HepG2 (cell line): ENCODE data around the gene SLC35A1. TPM values are rescaled to one million over a fixed set of nuclear protein-coding genes. Genes with fewer than 3 reads are reported as not detected.

ENCODE experiments used
- CENPT ChIP-seq: sonication (generic); formaldehyde crosslinking; IDR thresholded peaks from 2 replicates; pipeline ENCODE4 v1.8.0; 2022; ENCODE audit warnings: low read depth, mild to moderate bottlenecking, moderate library complexity, missing genetic modification reagents
- DNMT1 ChIP-seq: sonication (generic); formaldehyde crosslinking; IDR thresholded peaks from 2 replicates; pipeline ENCODE4 v1.5.1; 2020; ENCODE audit warnings: mild to moderate bottlenecking, missing genetic modification reagents
- FOXM1 ChIP-seq: sonication (generic); formaldehyde crosslinking; IDR thresholded peaks from 2 replicates; pipeline ENCODE4 v1.5.0; 2020; ENCODE audit warnings: missing genetic modification reagents
- GABPB1 ChIP-seq: IDR thresholded peaks from 2 replicates; pipeline ENCODE4 v1.6.1; 2016; ENCODE audit warnings: mild to moderate bottlenecking, missing genetic modification reagents, moderate library complexity, missing compliant biosample characterization
- HNF4G ChIP-seq, 2 experiments: sonication (generic) in 1 of 2; formaldehyde crosslinking in 1 of 2; IDR thresholded peaks; 2 replicates each; pipeline versions ENCODE4 v1.4.0 to v1.6.1; 2011 to 2020; ENCODE audit warnings: borderline replicate concordance in 2 of 2, low read depth in 2 of 2, mild to moderate bottlenecking in 2 of 2, low read length in 1 of 2, missing genetic modification reagents in 1 of 2, moderate library complexity in 1 of 2
- ISL2 ChIP-seq: sonication (generic); formaldehyde crosslinking; IDR thresholded peaks from 2 replicates; pipeline ENCODE4 v1.5.0; 2020; ENCODE audit warnings: missing genetic modification reagents
- KDM6A ChIP-seq: IDR thresholded peaks from 2 replicates; pipeline ENCODE4 v1.6.1; 2016; ENCODE audit warnings: low read depth
- MAFK ChIP-seq, 2 experiments: IDR thresholded peaks in 1 of 2; conservative IDR thresholded peaks in 1 of 2; 2 replicates each; pipeline ENCODE4 v1.6.1; 2011; ENCODE audit warnings: improper control_type of control experiment in 2 of 2, low read length in 2 of 2
- NKX3-1 ChIP-seq: sonication (generic); formaldehyde crosslinking; IDR thresholded peaks from 2 replicates; pipeline ENCODE4 v1.5.0; 2020; ENCODE audit warnings: missing genetic modification reagents
- NONO ChIP-seq, 2 experiments: fragments of 450-650 bp in 1 of 2; sonication (generic) in 1 of 2; formaldehyde crosslinking in 1 of 2; IDR thresholded peaks in 1 of 2; conservative IDR thresholded peaks in 1 of 2; 2 replicates each; pipeline versions ENCODE4 v1.6.1 to v1.8.0; 2017 to 2022; ENCODE audit warnings: mild to moderate bottlenecking in 1 of 2, missing genetic modification reagents in 1 of 2, moderate library complexity in 1 of 2
- SYNCRIP ChIP-seq: fragments of 200-400 bp; formaldehyde crosslinking; IDR thresholded peaks from 2 replicates; pipeline ENCODE4 v1.6.1; 2018; ENCODE audit warnings: mild to moderate bottlenecking, low read depth, low read length; ENCODE audit not compliant: insufficient read depth
- XRCC5 ChIP-seq: fragments of 200-400 bp; formaldehyde crosslinking; optimal IDR thresholded peaks from 2 replicates; pipeline ENCODE3; 2017; ENCODE audit warnings: mild to moderate bottlenecking, low read length
- ZBTB42 ChIP-seq: sonication (generic); formaldehyde crosslinking; IDR thresholded peaks from 2 replicates; pipeline ENCODE4 v1.5.0; 2020; ENCODE audit warnings: mild to moderate bottlenecking, missing genetic modification reagents
- ZBTB7B ChIP-seq: sonication (generic); formaldehyde crosslinking; IDR thresholded peaks from 2 replicates; pipeline ENCODE4 v1.4.0; 2020; ENCODE audit warnings: missing genetic modification reagents
- ZFP62 ChIP-seq: sonication (generic); formaldehyde crosslinking; IDR thresholded peaks from 2 replicates; pipeline ENCODE4 v1.4.0; 2020; ENCODE audit warnings: missing genetic modification reagents
- ZMYM4 ChIP-seq: sonication (generic); formaldehyde crosslinking; IDR thresholded peaks from 2 replicates; pipeline ENCODE4 v1.8.1; 2023; ENCODE audit warnings: mild to moderate bottlenecking, missing genetic modification reagents
- ZNF138 ChIP-seq: sonication (generic); formaldehyde crosslinking; IDR thresholded peaks from 2 replicates; pipeline ENCODE4 v1.5.0; 2020; ENCODE audit warnings: mild to moderate bottlenecking, low read depth, missing genetic modification reagents
- ZNF343 ChIP-seq: sonication (generic); formaldehyde crosslinking; IDR thresholded peaks from 2 replicates; pipeline ENCODE4 v1.4.0; 2020; ENCODE audit warnings: mild to moderate bottlenecking, missing genetic modification reagents
- ZNF879 ChIP-seq: sonication (generic); formaldehyde crosslinking; IDR thresholded peaks from 2 replicates; pipeline ENCODE4 v1.8.1; 2023; ENCODE audit warnings: missing genetic modification reagents
- polyA plus RNA-seq, 8 experiments: library from polyadenylated mRNA; depleted of rRNA in 3 of 8; stranded (reverse) in 7 of 8; unstranded in 1 of 8; fragments of >200 nt; fragmentation: Illumina TruSeq in 4 of 8; extraction: Trizol in 4 of 8; gene quantifications; 2 replicates each; pipeline versions ENCODE4 v1.2.1 to v1.2.3, GENCODE V29; 2011 to 2016; ENCODE audit warnings: low read depth in 4 of 8, missing spikeins in 1 of 8, mixed read lengths in 1 of 8; ENCODE audit not compliant: insufficient read depth in 1 of 8
- total RNA-seq, 5 experiments: library from RNA; depleted of rRNA; stranded (reverse); fragments of >200 nt; fragmentation: Illumina TruSeq; extraction: Trizol; gene quantifications; 2 replicates each; pipeline ENCODE4 v1.2.3, GENCODE V29; 2016; ENCODE audit warnings: low read depth in 1 of 5
- TF ChIP-seq, protein P1 (sequence below): sonication (generic); formaldehyde crosslinking; IDR thresholded peaks from 2 replicates; pipeline ENCODE4 v1.8.0; 2022; ENCODE audit warnings: mild to moderate bottlenecking, missing genetic modification reagents, moderate library complexity
- TF ChIP-seq, protein P2 (sequence below): IDR thresholded peaks from 2 replicates; pipeline ENCODE4 v1.6.1; 2016
- TF ChIP-seq, protein P3 (sequence below): IDR thresholded peaks from 2 replicates; pipeline ENCODE4 v1.6.1; 2016; ENCODE audit warnings: control low read depth
- TF ChIP-seq, protein P4 (sequence below): IDR thresholded peaks from 2 replicates; pipeline ENCODE4 v1.6.1; 2012; ENCODE audit warnings: low read depth, low read length, improper control_type of control experiment
- TF ChIP-seq, protein P5 (sequence below): sonication (generic); formaldehyde crosslinking; IDR thresholded peaks from 2 replicates; pipeline ENCODE4 v1.5.0; 2020; ENCODE audit warnings: missing genetic modification reagents

The SLC35A1 gene
- total and polyA plus RNA-seq, 2 of the 13 experiments (the other 11 are each of a cell fraction or from before 2014, with no cell fraction given): 24.8 to 25.1 TPM

DNA sequence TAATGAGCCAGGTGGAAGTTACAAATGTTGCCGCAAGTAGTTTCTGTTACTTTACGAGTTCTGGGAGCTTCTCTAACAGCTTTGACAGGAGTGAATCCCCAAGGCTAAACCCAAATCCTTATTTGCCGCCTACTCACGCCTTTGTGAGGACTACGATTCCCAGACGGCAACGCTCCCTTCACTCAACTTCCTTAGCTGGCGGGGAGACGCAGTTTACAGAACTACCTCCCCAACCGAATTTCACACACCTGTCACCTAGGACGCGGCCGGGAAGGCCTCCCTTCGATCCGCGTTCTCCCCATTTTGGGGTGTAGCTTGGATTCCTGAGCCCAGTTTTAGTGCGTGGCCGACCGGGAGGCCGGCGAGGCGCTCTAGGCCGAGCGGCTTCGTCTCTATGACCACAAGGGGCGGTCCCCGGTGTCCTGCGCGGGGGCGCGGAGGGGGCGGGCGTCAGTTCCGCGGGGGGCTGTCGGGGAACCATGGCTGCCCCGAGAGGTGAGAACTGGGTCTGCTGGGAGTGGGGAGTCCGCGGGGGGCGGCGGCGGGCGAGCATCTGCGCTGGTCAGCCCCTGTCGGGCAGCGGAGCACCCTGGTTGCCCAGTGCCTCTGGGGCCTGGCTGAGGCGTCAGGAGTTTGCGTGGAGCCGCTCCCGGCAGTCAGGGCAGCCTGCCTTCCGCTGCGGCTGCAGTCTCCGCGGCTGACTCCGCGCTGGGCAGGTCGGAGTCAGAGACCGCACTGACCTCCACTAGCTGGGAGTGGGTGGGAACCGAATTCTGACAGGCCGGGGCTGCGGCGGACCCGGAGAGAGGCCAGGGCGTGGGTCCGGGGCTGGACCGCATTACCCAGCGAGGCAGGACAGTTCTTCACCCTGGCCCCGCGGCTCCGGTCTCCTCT lies at the start of gene SLC35A1 (continued):
- TF ChIP-seq ZMYM4 (peak; percentile 83; the same call in 1 of the 2 replicates), HNF4G (IDR thresholded peaks at IDR 0.05; ENCODE audit: borderline replicate concordance, low read depth, low read length) (no peak), HNF4G (CRISPR knock-in tag; IDR thresholded peaks at IDR 0.05; ENCODE audit: borderline replicate concordance, low read depth) (0 out of 2 replicates have a peak, but pooled peaks have one; percentile 35), ZBTB7B (peak; percentile 79), ZBTB42 (peak; percentile 8; the same call in 1 of the 2 replicates), SYNCRIP (no peak), MAFK (conservative IDR thresholded peaks at IDR 0.05 in 1 of 2, IDR thresholded peaks at IDR 0.05 in 1 of 2; ENCODE audit: low read length in 2 of 2) (no peak), GABPB1 (CRISPR knock-in tag) (peak; percentile 97), NONO (IDR thresholded peaks at IDR 0.05) (no peak), NONO (CRISPR knock-in tag; conservative IDR thresholded peaks at IDR 0.05) (peak; percentile 71), NKX3-1 (CRISPR knock-in tag) (no peak), FOXM1 (CRISPR knock-in tag) (no peak), ZNF879 (CRISPR knock-in tag) (no peak), KDM6A (CRISPR knock-in tag) (no peak), XRCC5 (no peak), ZNF138 (0 out of 2 replicates have a peak, but pooled peaks have one; percentile 61), CENPT (CRISPR knock-in tag) (peak; percentile 75; the same call in 1 of the 2 replicates), ZFP62 (CRISPR knock-in tag) (no peak), ISL2 (CRISPR knock-in tag) (peak; percentile 51), DNMT1 (CRISPR knock-in tag) (no peak), ZNF343 (CRISPR knock-in tag) (no peak)
- TF ChIP-seq, protein P1, sequence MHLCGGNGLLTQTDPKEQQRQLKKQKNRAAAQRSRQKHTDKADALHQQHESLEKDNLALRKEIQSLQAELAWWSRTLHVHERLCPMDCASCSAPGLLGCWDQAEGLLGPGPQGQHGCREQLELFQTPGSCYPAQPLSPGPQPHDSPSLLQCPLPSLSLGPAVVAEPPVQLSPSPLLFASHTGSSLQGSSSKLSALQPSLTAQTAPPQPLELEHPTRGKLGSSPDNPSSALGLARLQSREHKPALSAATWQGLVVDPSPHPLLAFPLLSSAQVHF (CRISPR knock-in tag): no peak
- TF ChIP-seq, protein P2, sequence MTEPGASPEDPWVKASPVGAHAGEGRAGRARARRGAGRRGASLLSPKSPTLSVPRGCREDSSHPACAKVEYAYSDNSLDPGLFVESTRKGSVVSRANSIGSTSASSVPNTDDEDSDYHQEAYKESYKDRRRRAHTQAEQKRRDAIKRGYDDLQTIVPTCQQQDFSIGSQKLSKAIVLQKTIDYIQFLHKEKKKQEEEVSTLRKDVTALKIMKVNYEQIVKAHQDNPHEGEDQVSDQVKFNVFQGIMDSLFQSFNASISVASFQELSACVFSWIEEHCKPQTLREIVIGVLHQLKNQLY (CRISPR knock-in tag): no peak; the same call in 1 of the 2 replicates
- TF ChIP-seq, protein P3, sequence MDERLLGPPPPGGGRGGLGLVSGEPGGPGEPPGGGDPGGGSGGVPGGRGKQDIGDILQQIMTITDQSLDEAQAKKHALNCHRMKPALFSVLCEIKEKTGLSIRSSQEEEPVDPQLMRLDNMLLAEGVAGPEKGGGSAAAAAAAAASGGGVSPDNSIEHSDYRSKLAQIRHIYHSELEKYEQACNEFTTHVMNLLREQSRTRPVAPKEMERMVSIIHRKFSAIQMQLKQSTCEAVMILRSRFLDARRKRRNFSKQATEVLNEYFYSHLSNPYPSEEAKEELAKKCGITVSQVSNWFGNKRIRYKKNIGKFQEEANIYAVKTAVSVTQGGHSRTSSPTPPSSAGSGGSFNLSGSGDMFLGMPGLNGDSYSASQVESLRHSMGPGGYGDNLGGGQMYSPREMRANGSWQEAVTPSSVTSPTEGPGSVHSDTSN: no peak; the same call in 1 of the 2 replicates
- TF ChIP-seq, protein P4, sequence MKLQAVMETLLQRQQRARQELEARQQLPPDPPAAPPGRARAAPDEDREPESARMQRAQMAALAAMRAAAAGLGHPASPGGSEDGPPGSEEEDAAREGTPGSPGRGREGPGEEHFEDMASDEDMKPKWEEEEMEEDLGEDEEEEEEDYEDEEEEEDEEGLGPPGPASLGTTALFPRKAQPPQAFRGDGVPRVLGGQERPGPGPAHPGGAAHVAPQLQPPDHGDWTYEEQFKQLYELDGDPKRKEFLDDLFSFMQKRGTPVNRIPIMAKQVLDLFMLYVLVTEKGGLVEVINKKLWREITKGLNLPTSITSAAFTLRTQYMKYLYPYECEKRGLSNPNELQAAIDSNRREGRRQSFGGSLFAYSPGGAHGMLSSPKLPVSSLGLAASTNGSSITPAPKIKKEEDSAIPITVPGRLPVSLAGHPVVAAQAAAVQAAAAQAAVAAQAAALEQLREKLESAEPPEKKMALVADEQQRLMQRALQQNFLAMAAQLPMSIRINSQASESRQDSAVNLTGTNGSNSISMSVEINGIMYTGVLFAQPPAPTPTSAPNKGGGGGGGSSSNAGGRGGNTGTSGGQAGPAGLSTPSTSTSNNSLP: no peak
- TF ChIP-seq, protein P5, sequence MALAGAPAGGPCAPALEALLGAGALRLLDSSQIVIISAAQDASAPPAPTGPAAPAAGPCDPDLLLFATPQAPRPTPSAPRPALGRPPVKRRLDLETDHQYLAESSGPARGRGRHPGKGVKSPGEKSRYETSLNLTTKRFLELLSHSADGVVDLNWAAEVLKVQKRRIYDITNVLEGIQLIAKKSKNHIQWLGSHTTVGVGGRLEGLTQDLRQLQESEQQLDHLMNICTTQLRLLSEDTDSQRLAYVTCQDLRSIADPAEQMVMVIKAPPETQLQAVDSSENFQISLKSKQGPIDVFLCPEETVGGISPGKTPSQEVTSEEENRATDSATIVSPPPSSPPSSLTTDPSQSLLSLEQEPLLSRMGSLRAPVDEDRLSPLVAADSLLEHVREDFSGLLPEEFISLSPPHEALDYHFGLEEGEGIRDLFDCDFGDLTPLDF: peak; percentile 56; the same call in 1 of the 2 replicates
